HEK293 (cell line): Measurements from ENCODE around the gene NAPA.

Experiments
- KLF10 ChIP-seq: fragments of 450-650 bp; IDR thresholded peaks from 2 replicates; pipeline ENCODE4 v1.5.1; 2018; ENCODE audit warnings: missing biosample characterization, mild to moderate bottlenecking, missing genetic modification characterization
- KLF8 ChIP-seq: fragments of 450-650 bp; formaldehyde crosslinking; IDR thresholded peaks from 2 replicates; pipeline ENCODE4 v1.5.1; 2016; ENCODE audit warnings: missing biosample characterization, missing genetic modification characterization
- TCF7L2 ChIP-seq: IDR thresholded peaks from 2 replicates; pipeline ENCODE4 v1.6.1; 2011; ENCODE audit warnings: low read depth, mild to moderate bottlenecking, inconsistent platforms, low read length, moderate library complexity, borderline replicate concordance
- TRIM28 ChIP-seq: IDR thresholded peaks from 2 replicates; pipeline ENCODE4 v1.6.1; 2011; ENCODE audit warnings: low read length, control low read depth, borderline replicate concordance
- YY2 ChIP-seq: fragments of 450-650 bp; formaldehyde crosslinking; IDR thresholded peaks from 2 replicates; pipeline ENCODE4 v1.5.1; 2016; ENCODE audit warnings: missing biosample characterization, missing genetic modification characterization
- ZBTB26 ChIP-seq: fragments of 450-650 bp; formaldehyde crosslinking; optimal IDR thresholded peaks from 2 replicates; pipeline ENCODE3; 2016; ENCODE audit warnings: missing biosample characterization, mild to moderate bottlenecking, missing genetic modification characterization
- ZBTB44 ChIP-seq: fragments of 450-650 bp; IDR thresholded peaks from 2 replicates; pipeline ENCODE4 v1.5.1; 2018; ENCODE audit warnings: missing biosample characterization, mild to moderate bottlenecking, missing genetic modification characterization
- ZBTB7A ChIP-seq: fragments of 450-650 bp; formaldehyde crosslinking; IDR thresholded peaks from 2 replicates; pipeline ENCODE4 v1.5.1; 2016; ENCODE audit warnings: low read depth, missing biosample characterization, missing genetic modification characterization
- ZEB2 ChIP-seq: fragments of 450-650 bp; formaldehyde crosslinking; IDR thresholded peaks from 2 replicates; pipeline ENCODE4 v1.5.1; 2016; ENCODE audit warnings: missing biosample characterization, missing genetic modification characterization
- ZNF2 ChIP-seq: fragments of 450-650 bp; formaldehyde crosslinking; IDR thresholded peaks from 2 replicates; pipeline ENCODE4 v1.5.1; 2016; ENCODE audit warnings: missing biosample characterization, missing genetic modification characterization
- ZNF341 ChIP-seq: fragments of 450-650 bp; formaldehyde crosslinking; IDR thresholded peaks from 2 replicates; pipeline ENCODE4; 2016; ENCODE audit warnings: low read depth, missing biosample characterization, missing genetic modification characterization
- ZSCAN16 ChIP-seq: fragments of 450-650 bp; formaldehyde crosslinking; IDR thresholded peaks from 2 replicates; pipeline ENCODE4 v1.5.1; 2016; ENCODE audit warnings: missing biosample characterization, missing genetic modification characterization
- TF ChIP-seq, protein P1 (sequence below): fragments of 450-650 bp; formaldehyde crosslinking; IDR thresholded peaks from 2 replicates; pipeline ENCODE4 v1.5.1; 2016; ENCODE audit warnings: missing biosample characterization, missing genetic modification characterization
- TF ChIP-seq, protein P2 (sequence below): IDR thresholded peaks from 2 replicates; pipeline ENCODE4 v1.6.1; 2011; ENCODE audit warnings: mild to moderate bottlenecking, low read depth, low read length, borderline replicate concordance

- no peak for TF ChIP-seq ZBTB26 (tag by site-specific recombination)
- no peak for TF ChIP-seq ZBTB44 (tag by site-specific recombination)
- no peak for TF ChIP-seq ZNF2 (tag by site-specific recombination)
- TF ChIP-seq, protein P1, sequence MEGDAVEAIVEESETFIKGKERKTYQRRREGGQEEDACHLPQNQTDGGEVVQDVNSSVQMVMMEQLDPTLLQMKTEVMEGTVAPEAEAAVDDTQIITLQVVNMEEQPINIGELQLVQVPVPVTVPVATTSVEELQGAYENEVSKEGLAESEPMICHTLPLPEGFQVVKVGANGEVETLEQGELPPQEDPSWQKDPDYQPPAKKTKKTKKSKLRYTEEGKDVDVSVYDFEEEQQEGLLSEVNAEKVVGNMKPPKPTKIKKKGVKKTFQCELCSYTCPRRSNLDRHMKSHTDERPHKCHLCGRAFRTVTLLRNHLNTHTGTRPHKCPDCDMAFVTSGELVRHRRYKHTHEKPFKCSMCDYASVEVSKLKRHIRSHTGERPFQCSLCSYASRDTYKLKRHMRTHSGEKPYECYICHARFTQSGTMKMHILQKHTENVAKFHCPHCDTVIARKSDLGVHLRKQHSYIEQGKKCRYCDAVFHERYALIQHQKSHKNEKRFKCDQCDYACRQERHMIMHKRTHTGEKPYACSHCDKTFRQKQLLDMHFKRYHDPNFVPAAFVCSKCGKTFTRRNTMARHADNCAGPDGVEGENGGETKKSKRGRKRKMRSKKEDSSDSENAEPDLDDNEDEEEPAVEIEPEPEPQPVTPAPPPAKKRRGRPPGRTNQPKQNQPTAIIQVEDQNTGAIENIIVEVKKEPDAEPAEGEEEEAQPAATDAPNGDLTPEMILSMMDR, result no peak
- TF ChIP-seq, protein P2, sequence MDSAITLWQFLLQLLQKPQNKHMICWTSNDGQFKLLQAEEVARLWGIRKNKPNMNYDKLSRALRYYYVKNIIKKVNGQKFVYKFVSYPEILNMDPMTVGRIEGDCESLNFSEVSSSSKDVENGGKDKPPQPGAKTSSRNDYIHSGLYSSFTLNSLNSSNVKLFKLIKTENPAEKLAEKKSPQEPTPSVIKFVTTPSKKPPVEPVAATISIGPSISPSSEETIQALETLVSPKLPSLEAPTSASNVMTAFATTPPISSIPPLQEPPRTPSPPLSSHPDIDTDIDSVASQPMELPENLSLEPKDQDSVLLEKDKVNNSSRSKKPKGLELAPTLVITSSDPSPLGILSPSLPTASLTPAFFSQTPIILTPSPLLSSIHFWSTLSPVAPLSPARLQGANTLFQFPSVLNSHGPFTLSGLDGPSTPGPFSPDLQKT, result no peak
- no peak for TF ChIP-seq ZNF341 (tag by site-specific recombination)
- no peak for TF ChIP-seq ZSCAN16 (tag by site-specific recombination)
- TF ChIP-seq KLF8 (tag by site-specific recombination), result peak; percentile 53; the same call in 1 of the 2 replicates
- no peak for TF ChIP-seq TCF7L2
- no peak for TF ChIP-seq ZBTB7A (tag by site-specific recombination)
- no peak for TF ChIP-seq KLF10 (tag by site-specific recombination)
- TF ChIP-seq TRIM28, result no peak
- no peak for TF ChIP-seq ZEB2 (tag by site-specific recombination)
- 0 out of 2 replicates have a peak, but pooled peaks have one; percentile 30 for TF ChIP-seq YY2 (tag by site-specific recombination)
These were observed 76.1 kb downstream of the NAPA start for GRCh38 chr19:47438793-47439220.
